HepG2 (cell line): Measurements from ENCODE around the gene KIZ. TPM values are rescaled to one million over a fixed set of nuclear protein-coding genes. Genes with fewer than 3 reads are reported as not detected.

Source experiments
- CBFB ChIP-seq: sonication (generic); formaldehyde crosslinking; IDR thresholded peaks from 2 replicates; pipeline ENCODE4 v1.4.0; 2020; ENCODE audit warnings: missing genetic modification reagents
- CHCHD3 ChIP-seq: sonication (generic); formaldehyde crosslinking; IDR thresholded peaks from 2 replicates; pipeline ENCODE4 v1.8.0; 2022; ENCODE audit warnings: mild to moderate bottlenecking, missing genetic modification reagents, moderate library complexity
- FOSL2 ChIP-seq: sonication (generic); formaldehyde crosslinking; IDR thresholded peaks from 2 replicates; pipeline ENCODE4 v1.4.0; 2020; ENCODE audit warnings: missing genetic modification reagents
- FOXJ3 ChIP-seq: sonication (generic); formaldehyde crosslinking; IDR thresholded peaks from 2 replicates; pipeline ENCODE4 v1.4.0; 2020; ENCODE audit warnings: missing genetic modification reagents, mild to moderate bottlenecking, borderline replicate concordance
- HMG20A ChIP-seq: IDR thresholded peaks from 2 replicates; pipeline ENCODE4 v1.6.1; 2016; ENCODE audit warnings: borderline replicate concordance
- MTF2 ChIP-seq: sonication (generic); formaldehyde crosslinking; IDR thresholded peaks from 2 replicates; pipeline ENCODE4 v1.5.0; 2020; ENCODE audit warnings: missing genetic modification reagents, borderline replicate concordance
- NFATC3 ChIP-seq: sonication (generic); formaldehyde crosslinking; IDR thresholded peaks from 2 replicates; pipeline ENCODE4 v1.5.1; 2020; ENCODE audit warnings: mild to moderate bottlenecking, missing genetic modification reagents
- NFRKB ChIP-seq: fragments of 450-650 bp; IDR thresholded peaks from 2 replicates; pipeline ENCODE4 v1.6.1; 2017
- NRL ChIP-seq: sonication (generic); formaldehyde crosslinking; IDR thresholded peaks from 2 replicates; pipeline ENCODE4 v1.5.0; 2020; ENCODE audit warnings: missing genetic modification reagents, mild to moderate bottlenecking, moderate library complexity, borderline replicate concordance
- PAX8 ChIP-seq: sonication (generic); formaldehyde crosslinking; IDR thresholded peaks from 2 replicates; pipeline ENCODE4 v1.8.0; 2022; ENCODE audit warnings: mild to moderate bottlenecking, missing genetic modification reagents, borderline replicate concordance
- RAD21 ChIP-seq: fragments of 450-650 bp; formaldehyde crosslinking; IDR thresholded peaks from 2 replicates; pipeline ENCODE4 v1.5.0; 2020; ENCODE audit warnings: mild to moderate bottlenecking
- RBFOX2 ChIP-seq: fragments of 200-400 bp; formaldehyde crosslinking; IDR thresholded peaks from 2 replicates; pipeline ENCODE4 v1.6.1; 2017; ENCODE audit warnings: low read depth, mild to moderate bottlenecking, low read length
- XRCC5 ChIP-seq: fragments of 200-400 bp; formaldehyde crosslinking; optimal IDR thresholded peaks from 2 replicates; pipeline ENCODE3; 2017; ENCODE audit warnings: mild to moderate bottlenecking, low read length
- ZBTB1 ChIP-seq: sonication (generic); formaldehyde crosslinking; IDR thresholded peaks from 2 replicates; pipeline ENCODE4 v1.4.0; 2020; ENCODE audit warnings: missing genetic modification reagents, borderline replicate concordance
- ZNF510 ChIP-seq: sonication (generic); formaldehyde crosslinking; IDR thresholded peaks from 2 replicates; pipeline ENCODE4 v1.4.0; 2020; ENCODE audit warnings: low read depth, mild to moderate bottlenecking, missing genetic modification reagents
- ZNF558 ChIP-seq: sonication (generic); formaldehyde crosslinking; IDR thresholded peaks from 2 replicates; pipeline ENCODE4 v1.9.0; 2022; ENCODE audit warnings: mild to moderate bottlenecking, missing genetic modification reagents, borderline replicate concordance
- ZNF780A ChIP-seq: sonication (generic); formaldehyde crosslinking; IDR thresholded peaks from 2 replicates; pipeline ENCODE4 v1.8.0; 2022; ENCODE audit warnings: mild to moderate bottlenecking, missing genetic modification reagents, moderate library complexity
- polyA plus RNA-seq, 8 experiments: library from polyadenylated mRNA; depleted of rRNA in 3 of 8; stranded (reverse) in 7 of 8; unstranded in 1 of 8; fragments of >200 nt; fragmentation: Illumina TruSeq in 4 of 8; extraction: Trizol in 4 of 8; gene quantifications; 2 replicates each; pipeline versions ENCODE4 v1.2.1 to v1.2.3, GENCODE V29; 2011 to 2016; ENCODE audit warnings: low read depth in 4 of 8, missing spikeins in 1 of 8, mixed read lengths in 1 of 8; ENCODE audit not compliant: insufficient read depth in 1 of 8
- total RNA-seq, 5 experiments: library from RNA; depleted of rRNA; stranded (reverse); fragments of >200 nt; fragmentation: Illumina TruSeq; extraction: Trizol; gene quantifications; 2 replicates each; pipeline ENCODE4 v1.2.3, GENCODE V29; 2016; ENCODE audit warnings: low read depth in 1 of 5
- TF ChIP-seq, protein P1 (sequence below): sonication (generic); formaldehyde crosslinking; IDR thresholded peaks from 2 replicates; pipeline ENCODE4 v1.4.0; 2020; ENCODE audit warnings: missing genetic modification reagents
- TF ChIP-seq, protein P2 (sequence below): fragments of 450-650 bp; IDR thresholded peaks from 2 replicates; pipeline ENCODE4 v1.6.1; 2017
- TF ChIP-seq, protein P3 (sequence below): sonication (generic); formaldehyde crosslinking; IDR thresholded peaks from 2 replicates; pipeline ENCODE4 v1.4.0; 2020; ENCODE audit warnings: missing genetic modification reagents, borderline replicate concordance

KIZ gene
- total and polyA plus RNA-seq, 2 of the 13 experiments (the other 11 are each of a cell fraction or from before 2014, with no cell fraction given) = 46.3 to 114 TPM

DNA sequence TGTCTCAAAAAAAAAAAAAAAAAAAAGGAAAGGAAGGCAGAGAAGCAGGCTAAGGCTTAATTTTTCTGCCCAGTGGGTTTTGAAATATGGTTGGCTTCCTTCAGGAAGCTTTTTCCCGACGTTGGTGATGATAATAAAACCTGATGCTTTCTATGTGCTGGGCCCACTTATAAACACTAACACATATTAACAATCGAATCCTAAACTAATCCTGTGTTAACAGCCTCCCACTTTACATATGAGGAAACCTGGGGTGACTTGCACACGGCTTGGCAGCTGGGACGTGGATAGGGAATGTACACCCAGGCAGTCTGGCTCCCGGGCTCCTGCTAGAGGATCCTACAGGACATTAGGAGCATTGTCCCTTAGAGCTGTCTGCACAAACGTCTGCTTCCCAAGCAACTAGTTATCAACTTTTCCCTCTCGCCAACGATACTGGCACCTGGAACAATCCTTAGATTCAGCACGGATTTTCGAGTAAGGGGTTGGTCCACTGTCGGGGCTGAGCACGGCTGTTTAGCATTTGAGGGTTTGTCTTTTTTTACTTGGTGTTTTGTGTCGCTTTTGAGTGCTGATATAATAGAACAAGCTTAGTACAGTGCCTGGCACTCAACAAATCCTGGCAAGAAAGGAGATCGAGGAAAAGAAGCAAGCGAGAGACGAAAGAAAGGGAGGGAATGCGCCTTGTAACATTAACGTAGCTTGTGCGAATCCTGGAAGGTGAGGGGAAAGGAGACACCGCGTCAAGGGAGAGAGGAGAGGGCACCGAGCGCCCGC is 622 bp upstream of the KIZ start (continued):
- TF ChIP-seq, protein P1, sequence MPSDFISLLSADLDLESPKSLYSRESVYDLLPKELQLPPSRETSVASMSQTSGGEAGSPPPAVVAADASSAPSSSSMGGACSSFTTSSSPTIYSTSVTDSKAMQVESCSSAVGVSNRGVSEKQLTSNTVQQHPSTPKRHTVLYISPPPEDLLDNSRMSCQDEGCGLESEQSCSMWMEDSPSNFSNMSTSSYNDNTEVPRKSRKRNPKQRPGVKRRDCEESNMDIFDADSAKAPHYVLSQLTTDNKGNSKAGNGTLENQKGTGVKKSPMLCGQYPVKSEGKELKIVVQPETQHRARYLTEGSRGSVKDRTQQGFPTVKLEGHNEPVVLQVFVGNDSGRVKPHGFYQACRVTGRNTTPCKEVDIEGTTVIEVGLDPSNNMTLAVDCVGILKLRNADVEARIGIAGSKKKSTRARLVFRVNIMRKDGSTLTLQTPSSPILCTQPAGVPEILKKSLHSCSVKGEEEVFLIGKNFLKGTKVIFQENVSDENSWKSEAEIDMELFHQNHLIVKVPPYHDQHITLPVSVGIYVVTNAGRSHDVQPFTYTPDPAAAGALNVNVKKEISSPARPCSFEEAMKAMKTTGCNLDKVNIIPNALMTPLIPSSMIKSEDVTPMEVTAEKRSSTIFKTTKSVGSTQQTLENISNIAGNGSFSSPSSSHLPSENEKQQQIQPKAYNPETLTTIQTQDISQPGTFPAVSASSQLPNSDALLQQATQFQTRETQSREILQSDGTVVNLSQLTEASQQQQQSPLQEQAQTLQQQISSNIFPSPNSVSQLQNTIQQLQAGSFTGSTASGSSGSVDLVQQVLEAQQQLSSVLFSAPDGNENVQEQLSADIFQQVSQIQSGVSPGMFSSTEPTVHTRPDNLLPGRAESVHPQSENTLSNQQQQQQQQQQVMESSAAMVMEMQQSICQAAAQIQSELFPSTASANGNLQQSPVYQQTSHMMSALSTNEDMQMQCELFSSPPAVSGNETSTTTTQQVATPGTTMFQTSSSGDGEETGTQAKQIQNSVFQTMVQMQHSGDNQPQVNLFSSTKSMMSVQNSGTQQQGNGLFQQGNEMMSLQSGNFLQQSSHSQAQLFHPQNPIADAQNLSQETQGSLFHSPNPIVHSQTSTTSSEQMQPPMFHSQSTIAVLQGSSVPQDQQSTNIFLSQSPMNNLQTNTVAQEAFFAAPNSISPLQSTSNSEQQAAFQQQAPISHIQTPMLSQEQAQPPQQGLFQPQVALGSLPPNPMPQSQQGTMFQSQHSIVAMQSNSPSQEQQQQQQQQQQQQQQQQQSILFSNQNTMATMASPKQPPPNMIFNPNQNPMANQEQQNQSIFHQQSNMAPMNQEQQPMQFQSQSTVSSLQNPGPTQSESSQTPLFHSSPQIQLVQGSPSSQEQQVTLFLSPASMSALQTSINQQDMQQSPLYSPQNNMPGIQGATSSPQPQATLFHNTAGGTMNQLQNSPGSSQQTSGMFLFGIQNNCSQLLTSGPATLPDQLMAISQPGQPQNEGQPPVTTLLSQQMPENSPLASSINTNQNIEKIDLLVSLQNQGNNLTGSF (CRISPR knock-in tag) = no peak
- TF ChIP-seq ZNF780A (CRISPR knock-in tag) (peak; percentile 78; the same call in 1 of the 2 replicates), ZNF510 (CRISPR knock-in tag) (no peak), RAD21 (CRISPR knock-in tag) (peak; percentile 70; the same call in 1 of the 2 replicates), FOXJ3 (CRISPR knock-in tag) (no peak), ZBTB1 (CRISPR knock-in tag) (no peak), FOSL2 (CRISPR knock-in tag) (0 out of 2 replicates have a peak, but pooled peaks have one; percentile 4), XRCC5 (peak; percentile 75), HMG20A (CRISPR knock-in tag) (peak; percentile 21; the same call in 1 of the 2 replicates), RBFOX2 (no peak), MTF2 (CRISPR knock-in tag) (peak; percentile 69; the same call in 1 of the 2 replicates), CBFB (CRISPR knock-in tag) (no peak), CHCHD3 (CRISPR knock-in tag) (no peak), NFRKB (no peak), ZNF558 (CRISPR knock-in tag) (no peak), NRL (CRISPR knock-in tag) (no peak), NFATC3 (CRISPR knock-in tag) (0 out of 2 replicates have a peak, but pooled peaks have one; percentile 6), PAX8 (CRISPR knock-in tag) (peak; percentile 0; the same call in 1 of the 2 replicates)
- TF ChIP-seq, protein P2, sequence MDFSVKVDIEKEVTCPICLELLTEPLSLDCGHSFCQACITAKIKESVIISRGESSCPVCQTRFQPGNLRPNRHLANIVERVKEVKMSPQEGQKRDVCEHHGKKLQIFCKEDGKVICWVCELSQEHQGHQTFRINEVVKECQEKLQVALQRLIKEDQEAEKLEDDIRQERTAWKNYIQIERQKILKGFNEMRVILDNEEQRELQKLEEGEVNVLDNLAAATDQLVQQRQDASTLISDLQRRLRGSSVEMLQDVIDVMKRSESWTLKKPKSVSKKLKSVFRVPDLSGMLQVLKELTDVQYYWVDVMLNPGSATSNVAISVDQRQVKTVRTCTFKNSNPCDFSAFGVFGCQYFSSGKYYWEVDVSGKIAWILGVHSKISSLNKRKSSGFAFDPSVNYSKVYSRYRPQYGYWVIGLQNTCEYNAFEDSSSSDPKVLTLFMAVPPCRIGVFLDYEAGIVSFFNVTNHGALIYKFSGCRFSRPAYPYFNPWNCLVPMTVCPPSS = no peak
- TF ChIP-seq, protein P3, sequence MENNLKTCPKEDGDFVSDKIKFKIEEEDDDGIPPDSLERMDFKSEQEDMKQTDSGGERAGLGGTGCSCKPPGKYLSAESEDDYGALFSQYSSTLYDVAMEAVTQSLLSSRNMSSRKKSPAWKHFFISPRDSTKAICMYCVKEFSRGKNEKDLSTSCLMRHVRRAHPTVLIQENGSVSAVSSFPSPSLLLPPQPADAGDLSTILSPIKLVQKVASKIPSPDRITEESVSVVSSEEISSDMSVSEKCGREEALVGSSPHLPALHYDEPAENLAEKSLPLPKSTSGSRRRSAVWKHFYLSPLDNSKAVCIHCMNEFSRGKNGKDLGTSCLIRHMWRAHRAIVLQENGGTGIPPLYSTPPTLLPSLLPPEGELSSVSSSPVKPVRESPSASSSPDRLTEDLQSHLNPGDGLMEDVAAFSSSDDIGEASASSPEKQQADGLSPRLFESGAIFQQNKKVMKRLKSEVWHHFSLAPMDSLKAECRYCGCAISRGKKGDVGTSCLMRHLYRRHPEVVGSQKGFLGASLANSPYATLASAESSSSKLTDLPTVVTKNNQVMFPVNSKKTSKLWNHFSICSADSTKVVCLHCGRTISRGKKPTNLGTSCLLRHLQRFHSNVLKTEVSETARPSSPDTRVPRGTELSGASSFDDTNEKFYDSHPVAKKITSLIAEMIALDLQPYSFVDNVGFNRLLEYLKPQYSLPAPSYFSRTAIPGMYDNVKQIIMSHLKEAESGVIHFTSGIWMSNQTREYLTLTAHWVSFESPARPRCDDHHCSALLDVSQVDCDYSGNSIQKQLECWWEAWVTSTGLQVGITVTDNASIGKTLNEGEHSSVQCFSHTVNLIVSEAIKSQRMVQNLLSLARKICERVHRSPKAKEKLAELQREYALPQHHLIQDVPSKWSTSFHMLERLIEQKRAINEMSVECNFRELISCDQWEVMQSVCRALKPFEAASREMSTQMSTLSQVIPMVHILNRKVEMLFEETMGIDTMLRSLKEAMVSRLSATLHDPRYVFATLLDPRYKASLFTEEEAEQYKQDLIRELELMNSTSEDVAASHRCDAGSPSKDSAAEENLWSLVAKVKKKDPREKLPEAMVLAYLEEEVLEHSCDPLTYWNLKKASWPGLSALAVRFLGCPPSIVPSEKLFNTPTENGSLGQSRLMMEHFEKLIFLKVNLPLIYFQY (CRISPR knock-in tag) = peak; percentile 7; the same call in 1 of the 2 replicates
